ENCODE data around the gene DGKB.
A peak's percentile ranks its signal among the peaks of the same experiment; 100 is the strongest.

The DGKB gene

DNA sequence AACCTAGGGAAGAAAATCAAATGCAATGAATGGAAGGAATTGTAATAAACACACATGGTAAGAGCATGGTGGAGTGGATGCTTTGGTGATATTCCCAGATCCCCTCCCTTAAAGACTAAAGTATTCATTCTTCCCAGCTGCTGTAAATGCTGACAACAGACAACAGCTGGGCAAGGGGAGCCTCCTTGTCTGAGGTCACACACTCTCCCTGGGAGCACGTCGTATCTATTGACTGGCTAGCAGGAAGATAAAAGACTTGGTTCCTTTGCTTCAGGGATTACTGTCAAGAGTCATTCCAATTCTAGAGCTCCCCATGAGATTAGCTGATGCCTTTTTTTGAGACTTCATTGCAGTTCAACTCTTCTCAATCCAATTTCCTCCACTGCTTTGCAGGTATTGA is 469.6 kb downstream of the DGKB start:
- no peak for DNase-seq

- no peak for DNase-seq
These were observed 471.6 kb downstream of the DGKB start for GRCh38 chr7:14430926-14431325.

DNA sequence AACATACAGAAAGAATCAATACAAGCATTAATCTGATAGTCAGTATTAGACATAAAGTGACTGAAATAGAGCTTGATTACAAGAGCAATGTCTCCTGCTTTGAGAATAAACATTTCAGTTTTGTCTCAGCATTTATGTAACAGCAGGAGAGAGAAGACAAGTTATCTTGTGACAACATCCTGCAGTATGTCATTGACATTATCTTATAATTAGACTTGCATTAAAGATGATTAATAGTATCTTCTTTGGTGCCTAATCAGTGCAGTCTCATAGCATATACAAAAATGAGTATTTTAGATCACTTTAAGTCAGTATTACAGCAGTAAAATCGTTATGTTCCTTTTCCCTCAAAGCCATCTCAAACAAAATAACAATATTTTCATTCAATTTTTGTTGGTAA is 477.0 kb downstream of the DGKB start:
- DNase-seq: no peak

- no peak for DNase-seq
These were observed 477.9 kb downstream of the DGKB start for GRCh38 chr7:14424675-14425074.

- DNase-seq: no peak
These were observed 481.8 kb downstream of the DGKB start for GRCh38 chr7:14420768-14421167.

- DNase-seq: no peak
These were observed 483.0 kb downstream of the DGKB start for GRCh38 chr7:14419531-14419930.

DNA sequence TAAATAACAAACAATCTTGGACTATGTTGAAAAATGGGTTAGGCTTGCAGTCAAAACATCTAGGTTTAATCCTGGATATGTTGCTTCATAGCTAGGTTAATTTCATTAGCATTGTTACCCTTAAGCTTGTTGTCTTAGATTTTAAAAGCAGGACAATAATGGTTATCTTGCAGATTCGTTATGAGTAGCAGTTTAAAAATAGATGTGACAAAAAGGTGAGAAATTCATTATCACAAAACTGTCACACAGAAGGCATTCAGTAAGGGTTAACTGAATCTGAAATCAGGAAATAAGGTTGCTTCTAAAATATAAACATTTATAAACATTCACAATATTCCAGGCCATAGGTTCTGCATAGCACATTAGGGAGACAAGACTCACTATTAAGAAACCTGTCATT is 483.9 kb downstream of the DGKB start:
- no peak for DNase-seq

DNA sequence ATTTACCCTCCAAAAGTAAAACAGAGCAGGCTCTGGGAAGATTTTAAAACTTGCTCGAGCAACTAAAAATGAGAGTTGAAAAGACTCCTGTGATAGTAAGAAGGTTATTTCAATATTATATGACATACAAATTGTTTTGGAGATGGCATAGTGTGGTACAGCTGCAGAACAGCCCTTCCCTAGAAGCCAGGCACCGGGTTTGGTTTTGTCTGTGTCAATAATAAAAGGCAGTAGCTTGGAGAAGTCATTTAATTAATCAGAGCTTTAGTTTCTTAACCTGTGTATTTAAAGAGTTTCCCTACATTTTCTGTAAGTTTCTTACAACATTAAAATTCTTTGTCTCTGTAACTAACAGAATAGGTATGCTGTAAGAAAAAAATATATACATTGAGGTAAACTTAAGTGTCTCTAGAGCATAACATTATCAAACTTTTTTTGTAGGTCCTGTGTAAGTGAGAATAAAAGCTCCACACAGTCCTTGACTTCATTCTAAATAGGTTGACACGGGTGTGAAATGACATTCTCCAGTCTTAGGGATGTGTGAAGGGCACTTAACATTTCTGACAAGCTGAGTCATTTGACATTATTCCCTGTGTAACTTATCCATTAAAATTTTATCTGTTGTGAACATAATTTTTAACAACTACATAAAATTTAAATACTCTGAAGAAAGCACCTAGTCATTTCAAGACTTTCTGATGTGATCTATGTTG is 488.1 kb downstream of the DGKB start:
- DNase-seq: no peak

DNA sequence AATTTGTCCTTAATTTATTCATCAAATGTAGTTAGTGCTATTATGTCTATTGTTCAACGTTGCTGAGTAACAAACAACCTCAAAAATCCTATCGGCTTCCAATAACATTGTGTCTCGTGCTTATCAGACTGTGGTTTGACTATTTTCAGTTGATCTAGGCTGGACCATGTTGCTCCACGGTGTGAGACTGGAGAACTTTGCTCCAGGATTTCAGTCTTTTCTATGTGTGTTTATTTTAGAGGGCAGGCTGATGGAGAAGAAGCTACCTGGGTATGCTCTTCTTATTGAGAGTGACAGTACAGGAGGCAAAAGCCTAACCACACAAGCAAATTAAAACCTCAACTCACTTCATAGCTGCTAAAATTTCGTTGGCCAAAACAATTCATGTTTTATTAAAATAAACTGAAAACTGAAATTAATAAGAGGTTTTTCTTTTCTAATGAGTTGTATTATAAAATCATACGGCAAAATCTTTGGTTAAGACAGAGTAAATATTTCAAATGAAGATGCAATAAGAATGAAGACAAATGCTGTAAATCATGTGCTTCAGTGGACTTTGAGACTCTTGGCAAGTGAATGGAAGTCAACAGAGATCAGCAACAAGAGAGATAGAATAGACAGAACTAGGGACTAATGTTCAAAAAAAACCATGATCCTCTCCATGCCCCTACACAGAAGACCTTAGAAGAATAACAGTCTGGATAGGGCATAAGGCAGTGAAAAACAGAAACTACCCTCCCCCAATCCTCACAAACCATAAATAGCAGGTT is 495.1 kb downstream of the DGKB start:
- DNase-seq: no peak

GRCh38 chr7:14403587-14403986 is 499.0 kb downstream of the DGKB start:
- no peak for DNase-seq

- DNase-seq: no peak
These were observed 502.3 kb downstream of the DGKB start for GRCh38 chr7:14400271-14400670.

- DNase-seq: no peak
These were observed 504.0 kb downstream of the DGKB start for GRCh38 chr7:14398526-14398925.

DNA sequence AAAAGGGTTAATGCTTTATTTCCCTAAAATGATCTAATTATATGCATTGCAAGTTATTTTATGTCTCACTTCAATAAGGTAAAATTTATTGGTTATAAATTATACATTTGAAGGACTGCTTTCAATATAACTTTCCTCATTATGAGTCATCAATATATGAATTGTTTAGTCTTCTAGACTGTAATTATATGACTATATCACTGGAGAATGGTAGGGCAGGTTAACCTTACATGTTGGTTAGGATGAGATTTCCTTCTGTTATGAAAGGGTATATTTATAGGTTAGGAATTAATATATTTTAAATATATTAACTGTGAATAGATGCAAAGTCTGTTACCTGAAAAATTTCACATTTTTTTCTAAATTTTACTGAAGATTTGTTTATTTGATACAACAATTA is 506.7 kb downstream of the DGKB start:
- no peak for DNase-seq

GRCh38 chr7:14394786-14395185 is 507.8 kb downstream of the DGKB start:
- DNase-seq: no peak

DNA sequence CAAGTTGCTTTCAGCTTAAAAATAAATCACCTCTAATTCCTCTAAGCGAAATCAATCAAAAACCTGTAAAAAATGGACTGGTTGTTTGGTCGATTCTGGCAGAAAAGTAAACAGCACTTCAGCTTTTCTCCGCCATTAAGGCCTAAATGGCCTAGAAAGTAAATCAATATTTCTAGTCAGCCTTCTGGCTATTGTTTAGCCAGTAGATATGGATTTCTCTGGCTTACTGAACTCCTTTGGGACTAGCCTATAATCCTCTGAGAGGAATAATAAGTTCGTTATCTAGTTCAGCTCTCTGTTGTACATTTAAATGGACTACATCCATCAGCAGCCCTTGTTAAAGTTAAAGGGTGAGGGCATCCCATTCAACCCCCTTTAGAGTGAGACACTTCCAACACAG is 513.0 kb downstream of the DGKB start:
- no peak for DNase-seq

- no peak for DNase-seq
These were observed 513.4 kb downstream of the DGKB start for GRCh38 chr7:14389181-14389591.

DNA sequence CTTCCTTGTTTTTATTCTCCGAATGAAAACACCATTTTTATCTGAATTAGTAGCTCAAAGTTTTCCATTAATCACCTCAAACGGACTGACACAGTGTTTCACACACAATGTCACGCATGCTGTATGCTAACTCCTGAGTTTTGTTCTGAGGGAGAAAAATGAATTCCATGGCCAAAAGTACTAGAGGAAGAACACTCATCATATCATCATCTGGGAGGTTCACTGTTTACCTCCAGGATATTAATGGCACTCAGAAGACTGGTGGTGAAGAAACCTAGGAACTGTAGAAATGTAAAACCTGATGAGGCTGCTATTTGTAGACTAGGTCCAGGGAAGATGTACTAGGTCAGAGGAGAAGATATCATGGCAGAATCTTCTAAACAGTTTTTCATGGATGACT is 517.5 kb downstream of the DGKB start:
- DNase-seq: no peak

DNA sequence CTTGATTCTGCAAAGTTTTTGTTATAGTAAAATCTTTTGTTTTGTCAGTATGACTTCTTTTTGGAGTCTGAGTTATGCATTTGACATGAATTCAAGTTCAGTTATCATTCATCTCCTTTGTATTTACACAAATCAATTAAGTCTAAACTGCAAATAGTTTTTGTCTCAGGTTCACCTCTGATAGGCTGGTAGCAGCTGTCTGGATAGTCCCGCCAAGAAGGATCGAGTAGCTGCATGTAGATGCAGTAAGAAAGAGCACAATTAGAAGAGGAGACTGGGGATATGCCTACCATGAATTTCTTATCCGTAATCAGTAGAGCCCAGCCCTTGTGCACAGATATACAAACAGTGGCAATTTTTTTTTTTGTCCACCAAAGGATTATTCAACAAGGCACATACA is 520.6 kb downstream of the DGKB start:
- peak; percentile 63 for DNase-seq

DNA sequence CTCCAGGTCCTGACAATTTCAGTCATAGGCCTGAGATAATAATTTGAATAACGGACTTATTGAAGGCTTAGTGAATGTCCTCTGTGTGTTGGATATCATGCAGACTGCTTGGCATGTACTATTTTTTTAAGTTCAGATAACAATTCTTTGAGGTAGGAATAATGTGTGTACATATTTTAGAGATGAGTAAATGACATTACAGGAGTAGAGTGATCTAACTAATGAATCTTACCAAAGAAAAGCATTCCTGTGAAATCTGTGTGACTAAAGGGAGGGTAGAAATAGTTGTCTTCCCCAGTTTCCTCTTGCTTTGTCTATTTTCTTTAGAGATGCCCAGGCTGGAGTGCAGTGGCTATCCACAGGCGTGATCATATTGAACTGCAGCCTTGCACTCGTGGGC is 521.2 kb downstream of the DGKB start:
- no peak for DNase-seq

- no peak for DNase-seq
These were observed 521.7 kb downstream of the DGKB start for GRCh38 chr7:14380881-14381280.

DNA sequence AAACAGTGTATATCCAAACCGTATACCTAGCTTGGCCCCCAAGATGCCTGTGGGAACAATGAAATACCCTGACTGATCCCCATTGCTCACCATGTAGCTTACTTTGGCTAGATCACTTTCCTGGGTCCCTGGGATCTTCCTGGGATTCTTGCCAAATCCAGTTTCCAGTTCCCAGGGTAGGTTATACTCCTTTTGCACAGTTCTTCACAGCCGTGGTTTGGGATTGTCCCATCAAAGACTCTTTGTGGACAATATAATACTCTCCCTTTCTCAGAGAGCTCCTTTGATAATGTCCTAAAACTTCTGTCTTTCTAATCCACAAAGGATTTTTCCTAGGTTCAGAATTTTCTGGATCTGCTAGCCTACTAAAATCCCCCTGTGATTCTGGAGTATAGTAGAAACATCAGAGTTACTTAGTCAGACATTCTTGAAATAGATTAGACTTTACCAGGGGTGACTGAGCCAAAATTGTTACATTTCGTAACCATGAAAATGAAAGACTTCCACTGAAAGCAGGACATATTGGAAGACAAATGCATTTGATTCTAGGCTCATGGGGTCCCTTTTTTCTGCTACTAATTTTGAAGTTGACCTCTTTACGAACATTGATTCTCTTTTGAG is 524.8 kb downstream of the DGKB start:
- DNase-seq: no peak

- no peak for DNase-seq
These were observed 525.8 kb downstream of the DGKB start for GRCh38 chr7:14376711-14377110.

- no peak for DNase-seq
These were observed 526.6 kb downstream of the DGKB start for GRCh38 chr7:14375998-14376397.

DNA sequence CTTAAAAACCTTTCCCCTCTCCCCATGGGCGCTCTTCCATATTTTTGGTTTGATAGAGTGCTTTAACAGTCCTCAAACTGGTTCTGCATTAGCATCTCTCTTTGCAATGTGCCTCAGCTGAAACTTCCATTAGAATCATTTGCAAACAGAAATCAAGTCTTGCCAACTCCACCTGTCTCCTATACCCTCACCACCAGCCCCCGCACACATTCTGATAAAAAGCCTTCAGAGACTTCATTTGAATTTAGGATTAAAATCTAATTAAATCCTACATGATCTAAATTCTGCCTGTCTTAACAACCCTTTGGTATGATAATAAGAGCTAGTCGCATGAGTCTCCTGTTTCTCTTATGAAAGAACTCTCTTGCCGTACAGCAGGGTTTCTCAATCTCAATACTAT is 528.2 kb downstream of the DGKB start:
- no peak for DNase-seq
